Measurements from ENCODE around the gene BAX. TPM values are rescaled to one million over a fixed set of nuclear protein-coding genes. Genes with fewer than 3 reads are reported as not detected.

Gene BAX
- total and polyA plus RNA-seq, 4 donors = 10.5 to 27.0 (median 14.8) TPM

DNA sequence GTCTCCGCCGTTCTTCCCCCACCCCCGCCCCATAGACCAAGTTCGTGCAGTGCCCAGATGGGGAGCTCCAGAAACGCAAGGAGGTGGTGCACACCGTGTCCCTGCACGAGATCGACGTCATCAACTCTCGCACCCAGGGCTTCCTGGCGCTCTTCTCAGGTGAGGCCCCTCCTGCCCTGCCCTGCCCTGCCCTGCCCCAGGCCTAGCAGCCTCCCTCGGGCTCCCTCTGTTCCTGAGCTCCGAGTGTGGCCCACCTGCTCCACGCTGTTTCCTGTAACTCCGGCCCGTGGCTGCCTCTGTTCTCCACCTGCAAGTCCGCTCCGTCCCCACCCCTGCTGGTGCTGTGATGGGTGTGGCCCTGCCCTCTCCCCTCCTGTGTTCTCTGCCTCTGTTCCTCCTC is 55.8 kb downstream of the BAX start (continued):
- TF ChIP-seq, protein P1, sequence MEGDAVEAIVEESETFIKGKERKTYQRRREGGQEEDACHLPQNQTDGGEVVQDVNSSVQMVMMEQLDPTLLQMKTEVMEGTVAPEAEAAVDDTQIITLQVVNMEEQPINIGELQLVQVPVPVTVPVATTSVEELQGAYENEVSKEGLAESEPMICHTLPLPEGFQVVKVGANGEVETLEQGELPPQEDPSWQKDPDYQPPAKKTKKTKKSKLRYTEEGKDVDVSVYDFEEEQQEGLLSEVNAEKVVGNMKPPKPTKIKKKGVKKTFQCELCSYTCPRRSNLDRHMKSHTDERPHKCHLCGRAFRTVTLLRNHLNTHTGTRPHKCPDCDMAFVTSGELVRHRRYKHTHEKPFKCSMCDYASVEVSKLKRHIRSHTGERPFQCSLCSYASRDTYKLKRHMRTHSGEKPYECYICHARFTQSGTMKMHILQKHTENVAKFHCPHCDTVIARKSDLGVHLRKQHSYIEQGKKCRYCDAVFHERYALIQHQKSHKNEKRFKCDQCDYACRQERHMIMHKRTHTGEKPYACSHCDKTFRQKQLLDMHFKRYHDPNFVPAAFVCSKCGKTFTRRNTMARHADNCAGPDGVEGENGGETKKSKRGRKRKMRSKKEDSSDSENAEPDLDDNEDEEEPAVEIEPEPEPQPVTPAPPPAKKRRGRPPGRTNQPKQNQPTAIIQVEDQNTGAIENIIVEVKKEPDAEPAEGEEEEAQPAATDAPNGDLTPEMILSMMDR (IDR thresholded peaks at IDR 0.05; ENCODE audit: low read depth, low read length, missing input control) = no peak

DNA sequence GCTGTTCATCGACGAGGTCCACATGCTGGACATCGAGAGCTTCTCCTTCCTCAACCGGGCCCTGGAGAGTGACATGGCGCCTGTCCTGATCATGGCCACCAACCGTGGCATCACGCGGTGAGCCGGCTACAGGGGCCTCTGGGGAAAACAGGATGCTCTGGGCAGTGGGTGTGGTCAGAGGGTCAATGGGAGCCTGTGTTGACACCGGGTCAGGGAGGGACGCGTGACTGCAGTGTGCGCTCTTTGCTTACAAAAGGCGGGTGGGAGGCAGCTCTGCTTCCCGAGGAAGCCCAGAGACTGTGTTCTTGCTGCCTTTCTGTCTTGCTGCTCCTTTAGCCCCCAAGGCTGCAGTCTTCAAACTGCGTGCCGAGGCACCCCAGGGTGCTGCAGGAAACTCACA is 56.5 kb downstream of the BAX start:
- no peak for TF ChIP-seq NR2F2 (IDR thresholded peaks at IDR 0.05)
- TF ChIP-seq YY1 (IDR thresholded peaks at IDR 0.05) = no peak
- TF ChIP-seq, protein P2, sequence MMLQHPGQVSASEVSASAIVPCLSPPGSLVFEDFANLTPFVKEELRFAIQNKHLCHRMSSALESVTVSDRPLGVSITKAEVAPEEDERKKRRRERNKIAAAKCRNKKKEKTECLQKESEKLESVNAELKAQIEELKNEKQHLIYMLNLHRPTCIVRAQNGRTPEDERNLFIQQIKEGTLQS (IDR thresholded peaks at IDR 0.05) = no peak
- TF ChIP-seq RXRA (IDR thresholded peaks at IDR 0.05) = no peak
- TF ChIP-seq EGR1 (IDR thresholded peaks at IDR 0.05; ENCODE audit: low read depth in 2 of 2) = no peak
- TF ChIP-seq GABPA (IDR thresholded peaks at IDR 0.05 in 1 of 2, conservative IDR thresholded peaks at IDR 0.05 in 1 of 2) = no peak
- no peak for TF ChIP-seq FOXA2 (IDR thresholded peaks at IDR 0.05)
- TF ChIP-seq RAD21 (IDR thresholded peaks at IDR 0.05) = no peak
- no peak for TF ChIP-seq SP1 (IDR thresholded peaks at IDR 0.05)
- no peak for TF ChIP-seq HNF4A (conservative IDR thresholded peaks at IDR 0.05)
- TF ChIP-seq HNF4G (IDR thresholded peaks at IDR 0.05) = no peak
- no peak for TF ChIP-seq FOXA1 (IDR thresholded peaks at IDR 0.05)
- no peak for DNase-seq (ENCODE audit: low spot score)
- Histone ChIP-seq H3K27me3 (ENCODE audit: control insufficient read depth in 4 of 4, insufficient read depth in 4 of 4, low read length in 3 of 4) (no peaks in the 10 kb centered on the region), H3K9ac (ENCODE audit: low read depth in 1 of 2, low read length in 2 of 2) (no peak overlapping the region), H3K9me3 (ENCODE audit: control insufficient read depth in 4 of 4, low read length in 3 of 4) (no peaks in the 10 kb centered on the region), H3K4me3 (ENCODE audit: low read depth in 1 of 3, low read length in 3 of 3) (no peak overlapping the region), H3K36me3 (ENCODE audit: control insufficient read depth in 4 of 4, insufficient read depth in 3 of 4, low read depth in 1 of 4, low read length in 3 of 4) (peaks cover 6 to 59% (median 18%) of the 10 kb centered on the region in 4 donors), H3K27ac (ENCODE audit: low read depth in 1 of 2, low read length in 2 of 2) (no peak overlapping the region), H3K4me1 (ENCODE audit: control insufficient read depth in 4 of 4, insufficient read depth in 4 of 4, low read length in 3 of 4) (no peaks in the 10 kb centered on the region)
- 91% methylated on average over 17 of the region's 17 CpGs for WGBS

Small RNAs within 50 kb of the gene (small RNA-seq; reads per million reads assigned to genes)
- gene AC026803.1 (not detected), gene MIR6798 (not detected)

Other genes starting within 250 kb of the BAX start
- gene MAMSTR, start 235.2 kb upstream of the BAX start, total RNA-seq = under 1 TPM; 0.08 to 0.09 TPM
- gene MAMSTR, start 235.2 kb upstream of the BAX start, polyA plus RNA-seq = under 1 TPM; 0.07 to 0.31 TPM
- 1 to 10 TPM; 4.8 to 5.4 TPM for gene RASIP1, start 214.3 kb upstream of the BAX start, total RNA-seq
- gene RASIP1, start 214.3 kb upstream of the BAX start, polyA plus RNA-seq = 1 to 10 TPM; 1.8 to 4.3 TPM
- under 1 TPM; 0.33 to 0.47 TPM for gene IZUMO1, start 208.0 kb upstream of the BAX start, total RNA-seq
- not detected for gene IZUMO1, start 208.0 kb upstream of the BAX start, polyA plus RNA-seq
- gene FUT1, start 202.2 kb upstream of the BAX start, total RNA-seq = 1 to 10 TPM; 1.3 to 6.8 TPM
- under 1 TPM; 0.48 to 0.72 TPM for gene FUT1, start 202.2 kb upstream of the BAX start, polyA plus RNA-seq
- 1 to 10 TPM in 1 of 2 donors, not detected in 1; 5.5 TPM for gene FGF21, start 199.4 kb upstream of the BAX start, total RNA-seq
- gene FGF21, start 199.4 kb upstream of the BAX start, polyA plus RNA-seq = 10 to 100 TPM in 1 of 2 donors, 1 to 10 TPM in 1; 6.5 to 18.5 TPM
- gene BCAT2, start 143.8 kb upstream of the BAX start, total RNA-seq = 1 to 10 TPM; 8.9 to 9.2 TPM
- 10 to 100 TPM in 1 of 2 donors, 1 to 10 TPM in 1; 7.8 to 35.8 TPM for gene BCAT2, start 143.8 kb upstream of the BAX start, polyA plus RNA-seq
- gene HSD17B14, start 118.4 kb upstream of the BAX start, total RNA-seq = 10 to 100 TPM in 1 of 2 donors, 1 to 10 TPM in 1; 3.7 to 11.2 TPM
- 10 to 100 TPM in 1 of 2 donors, 1 to 10 TPM in 1; 4.9 to 12.6 TPM for gene HSD17B14, start 118.4 kb upstream of the BAX start, polyA plus RNA-seq
- 1 to 10 TPM; 4.4 to 7.3 TPM for gene PLEKHA4, start 86.3 kb upstream of the BAX start, total RNA-seq
- 10 to 100 TPM in 1 of 2 donors, 1 to 10 TPM in 1; 5.3 to 17.2 TPM for gene PLEKHA4, start 86.3 kb upstream of the BAX start, polyA plus RNA-seq
- gene PPP1R15A, start 82.5 kb upstream of the BAX start, total RNA-seq = 10 to 100 TPM; 13.2 to 52.5 TPM
- 1 to 10 TPM; 5.6 to 9.3 TPM for gene PPP1R15A, start 82.5 kb upstream of the BAX start, polyA plus RNA-seq
- under 1 TPM in 1 of 2 donors, not detected in 1; 0.05 TPM for gene TULP2, start 56.1 kb upstream of the BAX start, total RNA-seq
- under 1 TPM; 0.03 to 0.19 TPM for gene TULP2, start 56.1 kb upstream of the BAX start, polyA plus RNA-seq
- gene NUCB1, start 54.6 kb upstream of the BAX start, total RNA-seq = 100 to 1,000 TPM; 196 to 280 TPM
- gene NUCB1, start 54.6 kb upstream of the BAX start, polyA plus RNA-seq = 100 to 1,000 TPM; 186 to 775 TPM
- 1 to 10 TPM in 1 of 2 donors, not detected in 1; 1.3 TPM for gene DHDH, start 21.2 kb upstream of the BAX start, total RNA-seq
- gene DHDH, start 21.2 kb upstream of the BAX start, polyA plus RNA-seq = under 1 TPM in 1 of 2 donors, not detected in 1; 0.16 TPM
- 1,000 to 10,000 TPM; 2,528 to 9,360 TPM for gene FTL, start 10.4 kb downstream of the BAX start, total RNA-seq
- over 10,000 TPM; 15,042 to 16,395 TPM for gene FTL, start 10.4 kb downstream of the BAX start, polyA plus RNA-seq
- gene GYS1, start 38.4 kb downstream of the BAX start, total RNA-seq = 1 to 10 TPM; 8.4 to 8.7 TPM
- gene GYS1, start 38.4 kb downstream of the BAX start, polyA plus RNA-seq = 1 to 10 TPM; 2.6 to 4.2 TPM
- 10 to 100 TPM; 52.5 to 80.1 TPM for gene RUVBL2, start 39.0 kb downstream of the BAX start, total RNA-seq
- gene RUVBL2, start 39.0 kb downstream of the BAX start, polyA plus RNA-seq = 10 to 100 TPM; 29.6 to 46.7 TPM
- not detected for gene LHB, start 62.2 kb downstream of the BAX start, total RNA-seq
- gene LHB, start 62.2 kb downstream of the BAX start, polyA plus RNA-seq = not detected
- gene CGB3, start 69.5 kb downstream of the BAX start, total RNA-seq = not detected
- gene CGB3, start 69.5 kb downstream of the BAX start, polyA plus RNA-seq = not detected
- gene CGB2, start 77.0 kb downstream of the BAX start, total RNA-seq = not detected
- gene CGB2, start 77.0 kb downstream of the BAX start, polyA plus RNA-seq = not detected
- not detected for gene CGB1, start 82.0 kb downstream of the BAX start, total RNA-seq
- gene CGB1, start 82.0 kb downstream of the BAX start, polyA plus RNA-seq = not detected
- not detected for gene CGB5, start 89.0 kb downstream of the BAX start, total RNA-seq
- not detected for gene CGB5, start 89.0 kb downstream of the BAX start, polyA plus RNA-seq
- gene CGB8, start 94.2 kb downstream of the BAX start, total RNA-seq = not detected
- gene CGB8, start 94.2 kb downstream of the BAX start, polyA plus RNA-seq = not detected
- not detected for gene CGB7, start 102.9 kb downstream of the BAX start, total RNA-seq
- gene CGB7, start 102.9 kb downstream of the BAX start, polyA plus RNA-seq = not detected
- not detected for gene NTF4, start 109.9 kb downstream of the BAX start, total RNA-seq
- gene NTF4, start 109.9 kb downstream of the BAX start, polyA plus RNA-seq = not detected
- gene KCNA7, start 117.8 kb downstream of the BAX start, total RNA-seq = not detected
- not detected for gene KCNA7, start 117.8 kb downstream of the BAX start, polyA plus RNA-seq
- 100 to 1,000 TPM; 118 to 166 TPM for gene SNRNP70, start 130.6 kb downstream of the BAX start, total RNA-seq
- gene SNRNP70, start 130.6 kb downstream of the BAX start, polyA plus RNA-seq = 10 to 100 TPM; 34.2 to 71.6 TPM
- gene LIN7B, start 159.5 kb downstream of the BAX start, total RNA-seq = 1 to 10 TPM; 2.2 to 3.8 TPM
- gene LIN7B, start 159.5 kb downstream of the BAX start, polyA plus RNA-seq = 1 to 10 TPM; 2.7 to 3.0 TPM
- gene C19orf73, start 164.3 kb downstream of the BAX start, total RNA-seq = 1 to 10 TPM in 1 of 2 donors, under 1 TPM in 1; 0.56 to 1.4 TPM
- 1 to 10 TPM; 1.9 to 2.1 TPM for gene C19orf73, start 164.3 kb downstream of the BAX start, polyA plus RNA-seq
- gene PPFIA3, start 164.7 kb downstream of the BAX start, total RNA-seq = 1 to 10 TPM; 1.5 to 2.1 TPM
- 1 to 10 TPM; 2.6 to 4.6 TPM for gene PPFIA3, start 164.7 kb downstream of the BAX start, polyA plus RNA-seq
- gene HRC, start 200.5 kb downstream of the BAX start, total RNA-seq = 1 to 10 TPM; 1.2 TPM
- gene HRC, start 200.5 kb downstream of the BAX start, polyA plus RNA-seq = under 1 TPM; 0.25 to 0.51 TPM
- 10 to 100 TPM in 1 of 2 donors, 1 to 10 TPM in 1; 8.1 to 11.0 TPM for gene TRPM4, start 202.9 kb downstream of the BAX start, total RNA-seq
- 10 to 100 TPM; 15.4 to 31.2 TPM for gene TRPM4, start 202.9 kb downstream of the BAX start, polyA plus RNA-seq

Data from liver (tissue), 10 donors.